SK-N-SH treated with all-trans-retinoic acid at 6 μM for 48 hours (cell line): ENCODE results near the gene SMYD3.

Experiments
- ATAC-seq: fragments of 200-7000 bp; cut with Tn5 transposase; 3 replicates; pipeline ENCODE4 v1.9.1; 2020; ENCODE audit warnings: mild to moderate bottlenecking, moderate library complexity
- ARNTL ChIP-seq: fragments of 450-650 bp; formaldehyde crosslinking; IDR thresholded peaks from 2 replicates; pipeline ENCODE4 v1.5.0; 2020; ENCODE audit warnings: low read depth, mild to moderate bottlenecking, moderate library complexity, borderline replicate concordance
- BACH2 ChIP-seq: fragments of 250-450 bp; sonication (Bioruptor Pico); IDR thresholded peaks from 2 replicates; pipeline ENCODE4 v1.9.0; 2021; ENCODE audit warnings: mild to moderate bottlenecking, borderline replicate concordance
- CREB5 ChIP-seq: fragments of 250-450 bp; sonication (Bioruptor Pico); IDR thresholded peaks from 2 replicates; pipeline ENCODE4 v1.5.1; 2020; ENCODE audit warnings: low read depth, mild to moderate bottlenecking, moderate library complexity
- CSRNP3 ChIP-seq: fragments of 250-450 bp; sonication (Bioruptor Pico); IDR thresholded peaks from 2 replicates; pipeline ENCODE4 v1.5.1; 2021; ENCODE audit warnings: mild to moderate bottlenecking, moderate library complexity
- ESRRG ChIP-seq: fragments of 250-450 bp; sonication (Bioruptor Pico); IDR thresholded peaks from 2 replicates; pipeline ENCODE4 v1.6.1; 2021; ENCODE audit warnings: mild to moderate bottlenecking
- GLIS3 ChIP-seq: fragments of 250-450 bp; sonication (Bioruptor Pico); IDR thresholded peaks from 2 replicates; pipeline ENCODE4 v1.5.0; 2020; ENCODE audit warnings: mild to moderate bottlenecking, moderate library complexity
- PATZ1 ChIP-seq: fragments of 250-450 bp; sonication (Bioruptor Pico); IDR thresholded peaks from 2 replicates; pipeline ENCODE4 v1.8.0; 2020; ENCODE audit warnings: mild to moderate bottlenecking, moderate library complexity, borderline replicate concordance
- POU6F1 ChIP-seq: fragments of 250-450 bp; sonication (Bioruptor Pico); IDR thresholded peaks from 2 replicates; pipeline ENCODE4 v1.8.0; 2021; ENCODE audit warnings: low read depth, mild to moderate bottlenecking, moderate library complexity, borderline replicate concordance
- PPARA ChIP-seq: fragments of 250-450 bp; sonication (Bioruptor Pico); IDR thresholded peaks from 2 replicates; pipeline ENCODE4 v1.5.0; 2020; ENCODE audit warnings: mild to moderate bottlenecking, borderline replicate concordance
- RARB ChIP-seq: fragments of 250-450 bp; sonication (Bioruptor Pico); IDR thresholded peaks from 2 replicates; pipeline ENCODE4 v1.8.0; 2021; ENCODE audit warnings: mild to moderate bottlenecking, moderate library complexity
- SNAI2 ChIP-seq: fragments of 250-450 bp; sonication (Bioruptor Pico); IDR thresholded peaks from 2 replicates; pipeline ENCODE4 v1.5.0; 2020; ENCODE audit warnings: mild to moderate bottlenecking, moderate library complexity
- TCF4 ChIP-seq: fragments of 250-450 bp; sonication (Bioruptor Pico); IDR thresholded peaks from 2 replicates; pipeline ENCODE4 v1.8.0; 2021; ENCODE audit warnings: mild to moderate bottlenecking, moderate library complexity, borderline replicate concordance
- TOX ChIP-seq: fragments of 250-450 bp; sonication (Bioruptor Pico); IDR thresholded peaks from 2 replicates; pipeline ENCODE4 v1.8.0; 2021; ENCODE audit warnings: mild to moderate bottlenecking, moderate library complexity, borderline replicate concordance
- TSHZ2 ChIP-seq: fragments of 250-450 bp; sonication (Bioruptor Pico); IDR thresholded peaks from 2 replicates; pipeline ENCODE4 v1.5.0; 2020; ENCODE audit warnings: mild to moderate bottlenecking, moderate library complexity
- ZC3H10 ChIP-seq: fragments of 250-450 bp; sonication (Bioruptor Pico); IDR thresholded peaks from 2 replicates; pipeline ENCODE4 v1.5.1; 2021; ENCODE audit warnings: mild to moderate bottlenecking, moderate library complexity
- ZFP3 ChIP-seq: fragments of 250-450 bp; sonication (Bioruptor Pico); IDR thresholded peaks from 2 replicates; pipeline ENCODE4 v1.5.0; 2020; ENCODE audit warnings: mild to moderate bottlenecking, moderate library complexity
- ZFP30 ChIP-seq: fragments of 450-650 bp; formaldehyde crosslinking; IDR thresholded peaks from 2 replicates; pipeline ENCODE4 v1.5.0; 2022; ENCODE audit warnings: mild to moderate bottlenecking, moderate library complexity
- ZNF565 ChIP-seq: fragments of 450-650 bp; formaldehyde crosslinking; conservative IDR thresholded peaks from 2 replicates; pipeline ENCODE4 v1.5.0; 2020; ENCODE audit warnings: low read depth, mild to moderate bottlenecking, moderate library complexity
- ZNF70 ChIP-seq: fragments of 450-650 bp; formaldehyde crosslinking; IDR thresholded peaks from 2 replicates; pipeline ENCODE4 v1.5.0; 2020; ENCODE audit warnings: mild to moderate bottlenecking, moderate library complexity
- ZNF8 ChIP-seq: fragments of 450-650 bp; formaldehyde crosslinking; IDR thresholded peaks from 2 replicates; pipeline ENCODE4 v1.5.0; 2020; ENCODE audit warnings: mild to moderate bottlenecking, moderate library complexity

The SMYD3 gene

GRCh38 chr1:246093230-246093629, 413.8 kb downstream of the SMYD3 start:
- no peak for TF ChIP-seq TCF4 (CRISPR knock-in tag)
- ATAC-seq = no peak

- ATAC-seq = no peak
- TF ChIP-seq GLIS3 (CRISPR knock-in tag) (no peak), ZC3H10 (CRISPR knock-in tag) (no peak), CREB5 (CRISPR knock-in tag) (no peak), RARB (CRISPR knock-in tag) (no peak), TSHZ2 (CRISPR knock-in tag) (no peak), TCF4 (CRISPR knock-in tag) (no peak), CSRNP3 (CRISPR knock-in tag) (no peak)
These were observed 414.9 kb downstream of the SMYD3 start for GRCh38 chr1:246092136-246092535.

- ATAC-seq = no peak
- TF ChIP-seq ZC3H10 (CRISPR knock-in tag) = no peak
- TF ChIP-seq PPARA (CRISPR knock-in tag) = no peak
- TF ChIP-seq TSHZ2 (CRISPR knock-in tag) = no peak
- no peak for TF ChIP-seq ZNF8
- TF ChIP-seq ARNTL = no peak
- no peak for TF ChIP-seq ZFP30
These were observed 415.6 kb downstream of the SMYD3 start for GRCh38 chr1:246091477-246091876.

GRCh38 chr1:246086191-246086590, 420.9 kb downstream of the SMYD3 start:
- ATAC-seq = no peak

More at GRCh38 chr1:246086191-246086590, 420.9 kb downstream of the SMYD3 start:
- no peak for TF ChIP-seq ZNF565 (CRISPR knock-in tag)
- no peak for TF ChIP-seq ZNF70
- no peak for TF ChIP-seq SNAI2 (CRISPR knock-in tag)
- no peak for TF ChIP-seq PPARA (CRISPR knock-in tag)
- no peak for TF ChIP-seq CSRNP3 (CRISPR knock-in tag)
- TF ChIP-seq POU6F1 = no peak
- TF ChIP-seq ZFP3 (CRISPR knock-in tag) = no peak
- no peak for TF ChIP-seq RARB (CRISPR knock-in tag)
- TF ChIP-seq TOX (CRISPR knock-in tag) = no peak
- no peak for TF ChIP-seq GLIS3 (CRISPR knock-in tag)
- no peak for TF ChIP-seq CREB5 (CRISPR knock-in tag)
- no peak for TF ChIP-seq PATZ1 (CRISPR knock-in tag)
- TF ChIP-seq ZNF8 = no peak
- TF ChIP-seq ARNTL = no peak
- no peak for TF ChIP-seq TCF4 (CRISPR knock-in tag)
- no peak for TF ChIP-seq BACH2 (CRISPR knock-in tag)
- TF ChIP-seq ESRRG (CRISPR knock-in tag) = no peak
